SK-N-MC (cell line): ENCODE results near the gene GEMIN8.

ENCODE experiments used
- EZH2 ChIP-seq: fragments of 200-600 bp; sonication (generic); IDR thresholded peaks from one replicate; pipeline ENCODE4 v1.6.1; 2017; ENCODE audit warnings: antibody characterized with exemption
- FOXP2 ChIP-seq: optimal IDR thresholded peaks from 2 replicates; pipeline ENCODE3; 2011; ENCODE audit warnings: mild to moderate bottlenecking, moderate library complexity; ENCODE audit not compliant: insufficient read depth; ENCODE audit errors: extremely low read length, control extremely low read depth
- POLR2AphosphoS5 ChIP-seq: IDR thresholded peaks from 2 replicates; pipeline ENCODE4 v1.6.1; 2012; ENCODE audit warnings: mild to moderate bottlenecking, low read depth, low read length, borderline replicate concordance

- no peak for TF ChIP-seq EZH2
- no peak for TF ChIP-seq POLR2AphosphoS5
- no peak for TF ChIP-seq FOXP2
Measured at GRCh38 chrX:14006540-14006939, 23.2 kb downstream of the GEMIN8 start.
